Measurements from ENCODE around the gene ZMYND15.
"Not testable (repeated sequence)": the region's sequence is repeated elsewhere in the genome, so short reads cannot be mapped to it uniquely, and the experiment has no call there.

The ZMYND15 gene, protein sequence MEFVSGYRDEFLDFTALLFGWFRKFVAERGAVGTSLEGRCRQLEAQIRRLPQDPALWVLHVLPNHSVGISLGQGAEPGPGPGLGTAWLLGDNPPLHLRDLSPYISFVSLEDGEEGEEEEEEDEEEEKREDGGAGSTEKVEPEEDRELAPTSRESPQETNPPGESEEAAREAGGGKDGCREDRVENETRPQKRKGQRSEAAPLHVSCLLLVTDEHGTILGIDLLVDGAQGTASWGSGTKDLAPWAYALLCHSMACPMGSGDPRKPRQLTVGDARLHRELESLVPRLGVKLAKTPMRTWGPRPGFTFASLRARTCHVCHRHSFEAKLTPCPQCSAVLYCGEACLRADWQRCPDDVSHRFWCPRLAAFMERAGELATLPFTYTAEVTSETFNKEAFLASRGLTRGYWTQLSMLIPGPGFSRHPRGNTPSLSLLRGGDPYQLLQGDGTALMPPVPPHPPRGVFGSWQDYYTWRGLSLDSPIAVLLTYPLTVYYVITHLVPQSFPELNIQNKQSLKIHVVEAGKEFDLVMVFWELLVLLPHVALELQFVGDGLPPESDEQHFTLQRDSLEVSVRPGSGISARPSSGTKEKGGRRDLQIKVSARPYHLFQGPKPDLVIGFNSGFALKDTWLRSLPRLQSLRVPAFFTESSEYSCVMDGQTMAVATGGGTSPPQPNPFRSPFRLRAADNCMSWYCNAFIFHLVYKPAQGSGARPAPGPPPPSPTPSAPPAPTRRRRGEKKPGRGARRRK
- long read RNA-seq, donor 1, result 0 reads
- long read RNA-seq, donor 2, result 0 reads
- long read RNA-seq, donor 3, result 0 reads
- long read RNA-seq, donor 4, result 0 reads
- long read RNA-seq, donor 5, result 0 reads
- long read RNA-seq, donor 6, result 0 reads
- long read RNA-seq, donor 7, result 0 reads
- long read RNA-seq, donor 8, result 0 reads

DNA sequence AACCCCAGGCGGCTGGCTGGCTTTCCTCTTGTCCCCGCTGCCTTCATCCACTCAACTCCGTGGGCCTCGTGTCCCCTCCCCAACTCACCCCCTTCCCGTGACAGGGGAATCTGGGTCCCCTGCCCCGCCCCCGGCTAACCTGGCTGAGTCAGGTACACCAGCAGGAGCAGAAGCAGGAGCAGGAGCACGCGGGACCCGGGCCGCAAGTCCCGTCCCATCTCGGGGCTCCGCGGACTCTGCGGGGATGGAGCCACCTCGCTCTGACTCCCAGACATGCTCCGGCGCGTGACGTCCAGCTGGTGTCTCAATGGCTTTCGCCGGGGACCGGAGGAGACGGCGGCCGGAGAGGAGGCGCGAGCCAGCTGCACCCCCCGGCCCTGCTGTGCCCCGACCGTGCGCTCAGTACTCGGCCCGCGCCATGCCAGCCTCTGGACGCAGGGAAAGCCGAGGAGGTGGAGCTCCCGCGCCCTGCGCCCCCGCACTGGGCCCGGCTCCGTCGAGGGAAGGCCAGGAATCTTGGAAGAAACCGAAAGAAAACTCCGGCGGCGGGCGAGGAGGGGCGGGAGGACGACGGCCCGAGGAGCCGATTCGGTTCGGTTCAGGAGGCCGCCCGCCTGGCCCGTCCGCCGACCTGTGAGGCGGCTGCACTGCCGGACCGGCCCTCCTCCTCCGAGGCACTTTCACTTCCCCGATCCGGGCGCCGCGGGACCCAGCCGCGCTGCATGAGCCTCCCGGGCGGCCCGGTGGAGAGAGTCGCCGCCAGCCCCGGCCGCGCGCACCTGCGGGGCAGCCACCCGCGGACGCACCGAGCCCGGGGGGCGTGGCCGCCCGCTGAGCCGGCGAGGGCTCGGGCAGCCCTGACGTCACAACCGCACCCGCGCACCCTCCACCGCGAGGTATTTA is at the start of gene ZMYND15, which contains the start of gene CXCL16:
Gene ZMYND15, plus strand, starts transcription at position 712 of the 903 bp plus-strand sequence. CDS start 716 bp downstream, outside the sequence.
Gene CXCL16, minus strand, starts transcription at position 807 of the 903 bp plus-strand sequence. Its CDS starts 589 bp downstream, at position 218.
- peak; percentile 88 for DNase-seq

DNA sequence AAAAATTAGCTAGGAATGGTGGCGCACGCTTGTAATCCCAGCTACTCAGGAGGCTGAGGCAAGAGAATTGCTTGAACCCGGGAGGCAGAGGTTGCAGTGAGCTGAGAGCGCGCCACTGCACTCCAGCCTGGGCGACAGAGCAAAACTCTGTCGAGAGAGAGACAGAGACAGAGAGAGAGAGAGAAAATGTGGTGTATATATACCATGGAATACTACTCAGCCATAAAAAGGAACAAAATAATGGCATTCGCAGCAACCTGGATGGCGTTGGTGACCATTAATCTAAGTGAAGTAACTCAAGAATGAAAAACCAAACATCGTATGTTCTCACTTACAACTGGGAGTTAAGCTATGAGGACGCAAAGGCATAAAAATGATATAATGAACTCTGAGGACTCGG is 49.8 kb upstream of the ZMYND15 start:
- DNase-seq, result not testable (repeated sequence)

DNA sequence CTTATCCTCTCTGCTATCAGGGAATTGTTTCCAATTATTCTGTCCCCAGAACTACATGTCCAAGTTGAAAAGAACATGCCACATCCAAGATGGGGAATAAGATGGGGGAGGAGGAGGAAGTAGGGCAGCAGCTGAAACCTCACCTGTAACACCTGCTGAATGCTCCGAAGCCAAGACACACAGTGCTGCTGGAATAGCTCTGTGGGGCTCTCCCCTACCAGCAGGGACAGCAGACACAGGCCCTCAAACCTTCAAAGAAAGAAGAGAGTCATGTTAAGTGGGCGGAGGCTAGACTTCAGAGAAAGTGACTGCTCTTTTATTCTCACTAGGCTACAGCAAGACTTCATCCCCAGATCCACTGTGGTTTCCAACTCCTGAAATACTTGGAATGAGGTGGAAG is 48.9 kb upstream of the ZMYND15 start:
- no peak for DNase-seq

DNA sequence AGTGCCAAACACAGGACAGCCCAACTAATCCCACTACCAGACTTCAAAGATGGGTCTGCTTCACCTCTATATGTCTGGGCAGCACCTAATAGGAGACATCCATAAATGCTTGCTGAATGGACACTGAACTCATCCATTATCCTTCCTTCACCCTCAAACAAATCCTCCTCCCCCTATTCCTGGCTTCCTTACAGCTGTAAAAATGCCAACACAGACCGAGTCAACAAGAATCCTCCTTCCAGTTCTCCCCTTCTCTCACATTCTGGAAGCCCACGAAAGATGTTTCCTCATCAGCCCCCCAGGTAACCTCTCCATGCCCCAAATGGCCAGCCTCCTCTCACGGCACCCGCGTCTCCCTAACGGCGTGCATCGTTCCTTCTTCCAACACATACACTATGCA is 47.9 kb upstream of the ZMYND15 start:
- no peak for DNase-seq

DNA sequence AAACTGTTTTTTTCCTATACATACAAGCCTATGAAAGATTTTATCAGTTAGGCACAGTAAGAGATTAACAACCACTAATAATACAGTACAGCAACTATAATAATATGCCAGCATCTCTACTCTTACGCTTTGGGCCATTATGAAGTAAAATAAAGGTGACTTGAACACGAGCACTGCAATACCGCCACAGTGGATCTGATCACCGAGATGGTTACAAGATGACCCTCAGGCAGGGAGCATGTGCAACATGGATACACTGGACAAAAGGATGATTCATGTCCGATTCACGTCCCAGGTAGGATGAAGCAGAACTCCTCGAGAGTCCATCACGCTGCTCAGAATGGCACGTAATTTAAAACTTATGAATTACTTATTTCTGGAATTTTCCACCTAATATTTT is 46.2 kb upstream of the ZMYND15 start:
- no peak for DNase-seq

DNA sequence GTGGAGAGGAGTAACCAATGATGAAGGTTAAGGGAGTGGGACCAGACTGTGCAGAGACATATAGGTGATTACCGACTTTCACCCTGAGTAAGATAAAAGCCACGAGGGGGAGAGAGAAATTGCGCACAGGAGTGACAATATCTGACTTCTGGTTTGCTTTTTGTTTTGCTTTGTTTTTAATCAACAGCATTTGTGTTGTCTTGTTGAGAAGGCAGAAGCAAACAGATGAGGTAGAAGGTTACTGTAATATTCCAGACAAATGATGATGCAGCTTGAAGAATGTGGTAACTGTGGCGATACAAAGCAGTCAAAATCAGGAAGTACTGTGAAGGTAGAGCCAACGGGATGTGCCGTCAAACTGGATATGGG is 43.2 kb upstream of the ZMYND15 start:
- DNase-seq, result no peak

DNA sequence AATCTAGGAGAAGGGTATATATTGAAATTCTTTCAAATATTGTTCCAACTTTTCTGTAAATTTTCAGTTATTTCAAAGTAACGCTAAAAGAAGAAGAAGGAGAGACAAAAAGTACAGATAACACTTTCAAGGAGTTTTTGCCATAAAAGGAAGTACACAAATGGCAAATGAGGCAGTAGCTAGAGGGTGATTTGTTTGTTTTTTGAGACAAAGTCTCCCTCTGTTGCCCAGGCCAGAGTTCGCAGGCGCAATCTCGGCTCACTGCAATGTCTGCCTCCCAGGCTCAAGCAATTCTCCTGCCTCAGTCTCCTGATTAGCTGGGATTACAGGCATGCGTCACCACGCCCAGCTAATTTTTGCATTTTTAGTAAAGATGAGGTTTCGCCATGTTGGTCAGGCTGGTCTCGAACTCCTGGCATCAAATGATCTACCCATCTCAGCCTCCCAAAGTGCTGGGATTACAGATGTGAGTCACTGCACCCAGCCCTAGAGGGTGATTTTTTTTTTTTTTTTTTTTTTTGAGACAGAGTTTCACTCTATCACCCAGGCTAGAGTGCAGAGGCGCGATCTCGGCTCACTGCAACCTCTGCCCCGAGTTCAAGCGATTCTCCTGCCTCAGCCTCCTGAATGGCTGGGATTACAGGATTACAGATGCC is 40.1 kb upstream of the ZMYND15 start:
- DNase-seq, result not testable (repeated sequence)

DNA sequence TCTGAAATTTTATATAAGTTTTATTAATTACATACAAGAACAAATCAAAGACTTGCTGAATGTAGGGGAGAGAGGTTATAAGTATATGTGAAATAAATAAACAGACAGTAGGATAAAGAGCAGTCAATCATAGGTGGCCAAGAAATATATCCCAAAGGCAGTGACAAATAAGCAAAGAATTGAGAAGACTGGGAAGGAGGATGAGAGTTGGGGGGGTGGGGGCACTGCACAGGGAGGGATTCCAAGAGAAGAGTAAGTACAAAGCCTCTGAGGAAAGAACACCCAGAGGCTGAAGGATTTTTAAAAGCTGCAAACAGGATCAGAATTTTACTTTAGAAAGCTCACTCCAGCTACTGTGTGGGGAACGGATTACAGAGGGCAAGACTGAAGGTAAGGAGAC is 38.5 kb upstream of the ZMYND15 start:
- DNase-seq, result no peak

DNA sequence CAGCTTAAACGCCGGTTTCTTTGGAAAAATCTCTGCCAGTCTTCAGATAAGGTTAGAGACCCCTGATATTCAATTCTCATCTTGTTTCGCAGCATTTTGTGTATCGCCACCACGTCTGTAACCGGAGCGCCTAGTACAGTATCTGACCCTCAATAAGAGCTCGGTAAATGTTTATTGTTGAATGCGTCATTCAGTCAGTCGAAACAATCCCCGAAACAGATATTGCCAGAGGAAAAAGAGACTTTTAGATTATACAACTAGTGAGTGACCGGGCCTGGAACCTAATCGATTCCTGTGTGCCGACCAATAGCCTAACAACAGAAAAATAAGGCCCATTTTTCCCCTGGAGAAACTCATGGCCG is 36.3 kb upstream of the ZMYND15 start:
- no peak for DNase-seq

DNA sequence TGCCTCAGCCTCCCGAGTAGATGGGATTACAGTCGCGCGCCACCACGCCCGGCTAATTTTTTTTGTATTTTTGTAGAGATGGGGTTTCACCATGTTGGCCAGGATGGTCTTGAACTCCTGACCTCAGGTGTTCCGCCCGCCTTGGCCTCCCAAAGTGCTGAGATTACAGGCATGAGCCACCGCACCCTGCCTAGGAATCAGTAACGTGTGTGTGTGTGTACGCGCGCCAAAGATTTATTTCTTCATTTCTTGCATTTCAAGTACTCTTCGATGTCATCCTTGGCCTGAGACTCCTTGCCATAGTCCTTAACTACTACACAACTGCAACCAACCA is 35.1 kb upstream of the ZMYND15 start:
- DNase-seq, result not testable (repeated sequence)

DNA sequence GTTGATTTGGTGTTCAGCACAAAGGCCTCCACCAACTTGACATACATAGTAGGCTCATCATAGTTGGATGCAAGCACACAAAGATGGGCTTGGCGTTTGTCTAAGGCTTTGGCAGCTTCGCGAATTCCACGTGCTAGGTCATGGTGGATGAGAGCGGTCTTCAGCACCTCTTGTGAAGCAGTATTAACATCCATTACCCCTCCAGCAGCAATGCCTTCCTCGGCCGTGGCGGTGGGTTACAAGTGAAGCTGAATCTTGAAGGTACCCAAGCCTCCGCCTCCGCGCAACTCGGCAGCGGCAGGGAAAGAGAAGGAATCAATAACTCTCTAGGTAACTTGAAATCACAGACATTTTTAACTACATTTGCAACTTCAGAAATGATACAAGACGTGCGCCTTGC is 34.6 kb upstream of the ZMYND15 start:
- no peak for DNase-seq

DNA sequence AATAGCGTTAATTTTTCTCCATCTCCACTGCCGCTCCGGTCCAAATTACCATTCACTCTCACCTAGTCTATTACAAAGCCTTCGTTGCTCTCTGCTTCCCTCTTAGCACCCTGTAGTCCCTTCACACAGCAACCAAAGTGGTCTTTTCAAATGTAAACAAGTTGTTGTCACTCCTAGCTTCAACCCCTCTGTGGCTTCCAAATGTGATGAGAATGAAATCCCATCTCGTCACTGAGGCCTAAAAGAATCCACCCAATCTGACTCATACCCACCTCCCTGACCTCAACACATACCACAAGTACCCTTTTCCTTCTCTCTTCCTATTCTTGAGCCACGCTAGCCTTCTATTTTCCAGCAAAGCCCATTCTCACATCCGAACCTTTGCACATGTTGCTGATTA is 33.5 kb upstream of the ZMYND15 start:
- no peak for DNase-seq

DNA sequence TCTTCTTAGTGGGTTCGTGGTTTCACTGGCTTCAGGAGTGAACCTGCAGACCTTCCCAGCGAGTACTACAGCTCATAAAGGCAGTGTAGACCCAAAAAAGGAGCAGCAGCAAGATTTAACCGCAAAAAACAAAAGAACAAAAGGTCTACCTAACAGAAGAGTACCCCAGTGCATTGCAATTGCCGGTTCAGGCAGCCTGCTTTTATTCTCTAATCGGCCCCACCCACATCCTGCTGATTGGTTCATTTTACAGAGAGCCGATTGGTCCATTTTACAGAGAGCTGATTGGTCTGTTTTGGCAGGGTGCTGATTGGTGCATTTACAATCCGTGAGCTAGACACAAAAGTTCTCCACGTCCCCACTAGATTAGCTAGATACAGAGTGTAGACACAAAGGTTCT is 31.2 kb upstream of the ZMYND15 start:
- no peak for DNase-seq

DNA sequence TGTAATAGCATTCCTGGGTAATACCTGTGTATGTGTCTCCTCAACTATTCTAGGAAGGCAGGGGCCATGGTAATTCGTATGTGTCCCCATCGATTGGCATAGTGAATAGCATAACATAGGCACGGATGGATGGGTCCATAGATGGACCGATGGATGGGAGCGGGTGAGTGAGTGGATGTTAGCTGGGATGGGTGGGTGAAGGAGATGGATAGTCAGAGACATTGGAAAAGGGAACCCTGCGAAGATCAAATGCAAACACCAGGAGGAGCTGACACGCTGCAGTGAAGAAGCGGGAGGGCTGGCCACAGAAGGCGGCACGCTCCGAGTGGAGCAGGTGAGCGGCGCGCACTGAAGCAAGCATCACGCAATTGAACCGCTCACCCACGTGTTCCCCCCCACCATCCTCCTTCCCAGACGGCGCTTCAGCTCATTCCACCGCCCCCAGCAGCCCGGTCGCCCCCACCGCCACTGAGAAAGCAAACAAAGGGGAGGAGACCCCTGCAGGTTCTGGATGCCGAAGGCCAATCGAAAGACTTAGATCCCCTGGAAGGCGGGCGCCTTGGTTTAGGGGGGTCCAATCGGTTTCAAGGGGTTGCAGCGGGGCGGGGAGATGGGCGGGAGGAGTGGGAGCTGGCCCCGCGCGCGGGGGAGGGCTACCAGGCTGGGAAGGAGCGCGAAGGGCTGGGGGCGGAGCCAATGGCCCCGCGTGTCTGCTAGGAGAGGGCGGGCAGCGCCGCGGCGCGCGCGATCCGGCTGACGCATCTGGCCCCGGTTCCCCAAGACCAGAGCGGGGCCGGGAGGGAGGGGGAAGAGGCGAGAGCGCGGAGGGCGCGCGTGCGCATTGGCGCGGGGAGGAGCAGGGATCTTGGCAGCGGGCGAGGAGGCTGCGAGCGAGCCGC is 29.6 kb upstream of the ZMYND15 start, which contains the start of gene ARRB2:
Gene ARRB2, plus strand, starts transcription at position 839 of the 899 bp plus-strand sequence. CDS start 90 bp downstream, outside the sequence.
- DNase-seq, result peak; percentile 92

DNA sequence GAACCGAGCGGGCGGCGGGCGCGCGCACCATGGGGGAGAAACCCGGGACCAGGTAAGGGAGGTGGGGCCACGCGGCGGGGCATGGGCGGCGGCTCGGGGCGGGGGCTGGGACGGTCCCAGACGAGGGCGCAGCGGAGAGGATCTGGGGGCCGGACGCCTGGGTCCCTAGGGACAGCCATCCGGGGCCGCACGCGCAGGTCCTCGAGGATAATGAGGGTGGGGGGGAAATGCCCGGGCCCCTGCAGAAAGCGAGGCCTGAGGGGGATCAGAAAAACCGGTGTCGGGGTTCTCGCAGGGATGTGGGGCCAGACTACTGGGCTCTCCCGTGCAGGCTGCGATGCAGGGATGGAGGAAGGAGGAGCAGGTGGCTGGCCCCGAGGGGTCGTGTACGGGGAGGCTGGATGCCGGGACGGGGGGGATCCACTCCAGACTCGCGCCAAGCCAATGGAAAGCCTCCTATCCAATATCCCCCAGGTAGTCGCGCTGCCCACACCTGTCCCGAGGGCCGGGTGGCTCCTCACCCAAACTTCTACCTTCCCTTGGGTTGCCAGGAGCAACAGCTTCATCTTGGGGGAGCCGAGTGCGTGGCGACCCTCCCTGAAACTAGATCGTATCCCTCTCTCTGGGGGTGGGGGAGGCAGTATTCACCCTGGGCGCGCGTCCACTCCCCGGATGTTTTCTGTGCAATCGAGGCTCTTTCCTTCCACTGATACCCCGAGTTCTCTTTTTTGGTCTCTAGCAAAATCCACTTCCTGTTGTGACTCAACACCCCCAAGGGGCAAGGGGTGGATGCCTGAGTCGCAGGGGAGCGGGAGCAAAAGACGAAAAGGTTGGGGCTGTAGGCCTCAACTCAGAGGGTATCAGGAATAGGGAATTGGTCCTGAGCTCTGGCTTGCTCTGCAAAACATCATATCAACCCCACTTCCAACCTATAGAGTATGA is 28.7 kb upstream of the ZMYND15 start:
- peak; percentile 52 for DNase-seq

DNA sequence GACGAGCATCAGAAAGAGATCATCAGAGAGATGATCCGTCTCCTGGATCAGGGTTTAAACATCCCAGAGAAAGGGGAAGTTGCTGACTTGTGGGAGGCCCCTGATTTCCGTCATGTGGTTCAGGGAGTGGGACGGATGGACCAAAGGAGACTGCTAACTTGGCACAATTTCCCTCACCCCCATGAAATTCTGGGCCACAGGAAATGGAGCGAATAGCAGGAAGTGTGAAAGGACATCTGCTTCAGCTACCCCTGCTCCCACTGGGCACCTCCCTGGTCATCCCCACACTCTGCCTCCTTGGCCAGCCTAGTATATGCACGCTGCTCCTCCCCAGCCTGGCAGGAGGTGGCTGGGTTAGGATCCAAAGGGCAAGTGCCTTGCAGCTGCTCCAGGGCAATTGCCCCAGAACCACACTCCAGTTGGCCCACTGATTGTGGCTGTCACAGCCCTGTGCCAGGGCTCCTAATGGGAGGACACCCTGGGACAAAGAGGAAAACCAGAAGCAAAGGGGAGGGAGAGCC is 27.9 kb upstream of the ZMYND15 start:
- DNase-seq, result no peak

DNA sequence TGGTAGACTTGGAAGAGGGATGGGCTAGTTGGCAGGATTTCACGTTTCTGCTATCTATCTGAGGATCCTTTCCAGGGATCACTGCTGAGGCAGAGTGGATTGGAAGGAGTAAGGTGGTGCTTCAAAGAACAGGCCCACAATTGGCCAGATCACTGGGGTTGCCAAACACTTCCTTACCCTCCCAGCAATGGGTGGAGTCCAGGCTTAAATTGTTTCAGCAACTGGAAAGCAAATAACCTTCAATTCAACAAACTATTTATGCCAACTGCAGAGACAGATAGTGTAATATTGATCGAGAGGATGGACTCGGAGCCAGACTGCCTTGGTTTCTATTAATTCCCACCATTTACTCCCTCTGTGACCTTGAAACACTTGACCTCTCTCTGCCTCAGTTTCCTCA is 27.1 kb upstream of the ZMYND15 start:
- no peak for DNase-seq

DNA sequence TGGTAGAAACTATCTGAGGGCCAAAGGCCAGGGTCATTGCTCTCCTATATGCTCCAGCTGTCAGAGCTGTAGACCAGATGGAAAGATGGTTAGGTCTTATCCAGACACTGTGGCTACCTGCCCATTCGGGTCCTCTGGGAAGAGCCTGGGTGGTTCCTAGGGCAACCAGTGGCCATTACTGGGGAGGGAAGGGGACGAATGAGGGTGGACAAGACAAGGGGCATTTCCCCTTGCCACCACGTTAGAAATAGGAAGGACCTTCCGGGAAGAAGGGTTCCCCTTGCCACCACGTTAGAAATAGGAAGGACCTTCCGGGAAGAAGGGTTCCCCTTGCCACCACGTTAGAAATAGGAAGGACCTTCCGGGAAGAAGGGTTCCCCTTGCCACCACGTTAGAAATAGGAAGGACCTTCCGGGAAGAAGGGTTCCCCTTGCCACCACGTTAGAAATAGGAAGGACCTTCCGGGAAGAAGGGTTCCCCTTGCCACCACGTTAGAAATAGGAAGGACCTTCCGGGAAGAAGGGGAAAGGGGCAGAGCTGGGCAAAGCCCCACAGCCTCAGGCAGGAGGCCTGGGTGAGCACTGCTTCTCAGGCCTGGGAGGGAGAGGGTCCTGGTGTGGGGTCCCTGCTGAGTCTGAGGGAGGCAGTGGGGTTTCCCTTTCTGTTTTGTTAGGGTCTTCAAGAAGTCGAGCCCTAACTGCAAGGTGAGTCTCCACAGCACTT is 25.1 kb upstream of the ZMYND15 start:
- DNase-seq, result not testable (repeated sequence)
